Spleen (tissue), 11 donors: ENCODE results near the gene MYL4. TPM values are rescaled to one million over a fixed set of nuclear protein-coding genes. Genes with fewer than 3 reads are reported as not detected.

Source experiments
- DNase-seq: peaks from one replicate; pipeline ENCODE4 v3.0.0-alpha.2; 2020
- H3K27ac ChIP-seq, 8 donors: fragments of 200-600 bp; sonication (generic) in 7 of 8; 1 replicate in 4 of 8; 2 replicates in 4 of 8; pipeline versions ENCODE4 v1.5.0 to v1.8.0; 2016 to 2021; ENCODE audit warnings: inconsistent platforms in 4 of 8, mild to moderate bottlenecking in 4 of 8, moderate library complexity in 1 of 8
- H3K27me3 ChIP-seq, 7 donors: fragments of 200-600 bp; sonication (generic) in 6 of 7; replicated peaks in 1 of 7; 1 replicate in 4 of 7; 2 replicates in 3 of 7; pipeline versions ENCODE4 v1.5.0 to v1.8.0; 2016 to 2021; ENCODE audit warnings: inconsistent platforms in 3 of 7, mild to moderate bottlenecking in 1 of 7
- H3K36me3 ChIP-seq, 6 donors: fragments of 200-600 bp; sonication (generic) in 5 of 6; 1 replicate in 4 of 6; 2 replicates in 2 of 6; pipeline versions ENCODE4 v1.5.0 to v1.8.0; 2016 to 2021; ENCODE audit warnings: inconsistent platforms in 2 of 6
- H3K4me1 ChIP-seq, 6 donors: fragments of 200-600 bp; sonication (generic) in 5 of 6; 1 replicate in 3 of 6; 2 replicates in 3 of 6; pipeline versions ENCODE4 v1.5.0 to v1.8.0; 2016 to 2021; ENCODE audit warnings: inconsistent platforms in 3 of 6
- H3K4me3 ChIP-seq, 8 donors: fragments of 200-600 bp; sonication (generic) in 7 of 8; 1 replicate in 4 of 8; 2 replicates in 4 of 8; pipeline versions ENCODE4 v1.5.0 to v1.8.0; 2016 to 2021; ENCODE audit warnings: inconsistent platforms in 4 of 8, mild to moderate bottlenecking in 4 of 8, moderate library complexity in 2 of 8
- H3K9me3 ChIP-seq, 8 donors: fragments of 200-600 bp; sonication (generic) in 7 of 8; 1 replicate in 4 of 8; 2 replicates in 4 of 8; pipeline versions ENCODE4 v1.5.0 to v1.8.0; 2016 to 2021; ENCODE audit warnings: inconsistent platforms in 4 of 8
- CTCF ChIP-seq, 11 experiments: fragments of 200-600 bp in 7 of 11; fragments of 450-650 bp in 4 of 11; sonication (generic) in 4 of 11; IDR thresholded peaks in 8 of 11; conservative IDR thresholded peaks in 3 of 11; 1 replicate in 7 of 11; 2 replicates in 4 of 11; pipeline versions ENCODE4 v1.4.0 to v1.8.0; 2016 to 2021; ENCODE audit warnings: antibody characterized with exemption in 11 of 11, inconsistent platforms in 4 of 11, mild to moderate bottlenecking in 1 of 11
- POLR2A ChIP-seq, 3 donors: fragments of 450-650 bp; IDR thresholded peaks; one replicate each; pipeline ENCODE4 v1.5.1; 2017; ENCODE audit warnings: antibody characterized with exemption in 3 of 3, mild to moderate bottlenecking in 1 of 3
- POLR2AphosphoS5 ChIP-seq, 3 donors: sonication (generic); formaldehyde crosslinking; IDR thresholded peaks; one replicate each; pipeline ENCODE4 v1.5.1; 2017; ENCODE audit warnings: antibody characterized with exemption in 3 of 3
- WGBS, 5 donors: extraction: QIAGEN DNeasy Blood & Tissue Kit in 3 of 5; methylation state at CpG; one replicate each; pipeline versions ENCODE4 v1.1.5 to v1.1.7; 2013 to 2018; 5-methylcytosine and 5-hydroxymethylcytosine counted together
- intact Hi-C: fragments of 100-400 bp; cut with DNase I; formaldehyde crosslinking; loops from one replicate; pipeline ENCODE4 v1.15.0; 2023; ENCODE audit warnings: low total_unique reads
- polyA plus RNA-seq, 3 donors: library from polyadenylated mRNA; stranded (reverse); fragments of 200-250 nt; gene quantifications; one replicate each; pipeline ENCODE4 v1.2.1, GENCODE V29; 2013
- total RNA-seq, 7 donors: library from RNA; depleted of rRNA in 3 of 7; stranded (reverse); fragments of >200 nt in 3 of 7; fragmentation: NEBNext Ultra II Directional in 4 of 7; extraction: Animal tissue kit (Norgen Biotek cat#: 25700) in 4 of 7; gene quantifications; one replicate each; pipeline versions ENCODE4 v1.1.0 to v1.2.1, GENCODE V29; 2016 to 2021
- donor health status: healthy with polysubstance abuse.
- donor health status: DM: no; HTN: no; CAD: no; lungs with moderate emphysema.
- donor health status: DM: no; HTN: no; CAD: no.
- donor health status: Bipolar disorder and iron deficiency.
- donor health status: healthy.
- donor health status: DM: no; HTN: no; CAD: no.
- donor health status: DM: yes; HTN: yes; CAD: no.

The MYL4 gene
- total and polyA plus RNA-seq, 10 donors, result 0.39 to 8.3 (median 2.6) TPM

DNA sequence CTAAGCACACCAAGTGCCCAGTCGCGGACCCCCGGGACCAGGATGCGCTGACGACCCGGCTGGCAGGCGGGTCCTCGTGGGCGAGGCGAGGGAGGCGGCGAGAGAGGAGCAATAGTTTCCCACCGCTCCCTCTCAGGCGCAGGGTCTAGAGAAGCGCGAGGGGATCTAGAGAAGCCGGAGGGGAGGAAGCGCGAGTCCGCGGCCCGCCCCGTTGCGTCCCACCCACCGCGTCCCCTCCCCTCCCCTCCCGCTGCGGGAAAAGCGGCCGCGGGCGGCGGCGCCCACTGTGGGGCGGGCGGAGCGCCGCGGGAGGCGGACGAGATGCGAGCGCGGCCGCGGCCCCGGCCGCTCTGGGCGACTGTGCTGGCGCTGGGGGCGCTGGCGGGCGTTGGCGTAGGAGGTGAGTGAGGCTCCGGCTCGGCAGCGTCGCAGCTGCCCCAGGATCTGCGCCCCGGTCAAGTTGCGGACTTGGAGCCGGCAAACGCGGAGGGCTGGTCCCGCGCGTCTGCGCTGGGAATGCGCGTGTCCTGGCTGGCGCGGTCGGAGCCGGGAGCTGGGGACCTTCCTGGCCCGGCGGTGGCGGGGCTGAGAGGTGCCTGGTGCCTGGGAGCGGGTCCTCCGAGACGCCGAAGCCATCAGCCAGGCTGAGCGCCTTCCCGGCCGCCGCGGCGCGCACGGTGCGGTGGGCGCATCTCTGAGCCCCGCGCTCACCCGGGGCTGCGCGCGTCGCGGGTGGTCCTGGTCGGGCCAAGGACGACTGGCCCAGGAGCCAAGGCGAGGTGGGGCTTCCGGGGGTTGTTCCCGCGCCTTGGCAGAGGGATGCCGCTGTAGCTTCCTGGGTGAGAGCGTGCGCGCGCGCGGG lies 44.6 kb downstream of the MYL4 start, which contains the start of gene ITGB3:
Gene ITGB3 (plus strand): TSS at position 287 of the 862 bp plus-strand sequence. CDS start 35 bp downstream, at position 322.
- peak; percentile 93 for DNase-seq
- Histone ChIP-seq H3K36me3 (no peaks in the 10 kb centered on the region), H3K27ac (peak within 1 kb of the TSS; percentile 23 to 74 (median 63)), H3K9me3 (no peaks in the 10 kb centered on the region), H3K4me3 (peak within 1 kb of the TSS; percentile 65 to 91 (median 70)), H3K4me1 (peaks cover 10 to 45% (median 22%) of the 10 kb centered on the region in 6 donors), H3K27me3 (peaks cover 0 to 53% (median 14%) of the 10 kb centered on the region in 7 donors)
- intact Hi-C loops, result no loop called here
- 1% methylated on average over 58 to 112 of the region's 112 CpGs for WGBS, 5 donors
- TF ChIP-seq POLR2AphosphoS5 (IDR thresholded peaks at IDR 0.05) (peak; percentile 25 to 69 (median 66)), POLR2A (IDR thresholded peaks at IDR 0.05) (no peak), CTCF (IDR thresholded peaks at IDR 0.05 in 8 of 11, conservative IDR thresholded peaks at IDR 0.05 in 3 of 11) (peak in 7 of 11 experiments; percentile 16 to 70 (median 52))

- peak overlapping the region in 5 of 8 donors; percentile 62 to 74 (median 64) for H3K27ac ChIP-seq
- TF ChIP-seq POLR2A (IDR thresholded peaks at IDR 0.05) (no peak), POLR2AphosphoS5 (IDR thresholded peaks at IDR 0.05) (no peak), CTCF (IDR thresholded peaks at IDR 0.05 in 8 of 11, conservative IDR thresholded peaks at IDR 0.05 in 3 of 11) (no peak)
- H3K27me3 ChIP-seq, result peaks cover 0 to 53% (median 14%) of the 10 kb centered on the region in 7 donors
- no peak for DNase-seq
- no peaks in the 10 kb centered on the region for H3K9me3 ChIP-seq
- 14 to 23% (median 19%) methylated on average over 15 of the region's 15 CpGs for WGBS, 5 donors
- intact Hi-C loops, result no loop called here
- peaks cover 10 to 46% (median 22%) of the 10 kb centered on the region in 6 donors for H3K4me1 ChIP-seq
- peak overlapping the region; percentile 65 to 91 (median 70) for H3K4me3 ChIP-seq
- no peaks in the 10 kb centered on the region for H3K36me3 ChIP-seq
Observed at GRCh38 chr17:47254403-47254943, 45.3 kb downstream of the MYL4 start.

- H3K27ac ChIP-seq, result peak overlapping the region in 4 of 8 donors; percentile 8 to 37 (median 34)
- intact Hi-C loops, result no loop called here
- 12 to 19% (median 15%) methylated on average over 8 to 9 of the region's 9 CpGs for WGBS, 5 donors
- no peaks in the 10 kb centered on the region for H3K36me3 ChIP-seq
- no peak overlapping the region for H3K4me3 ChIP-seq
- peak in 2 of 3 donors; percentile 51 to 54 for TF ChIP-seq POLR2AphosphoS5 (IDR thresholded peaks at IDR 0.05)
- TF ChIP-seq POLR2A (IDR thresholded peaks at IDR 0.05), result no peak
- TF ChIP-seq CTCF (IDR thresholded peaks at IDR 0.05 in 8 of 11, conservative IDR thresholded peaks at IDR 0.05 in 3 of 11), result peak in 1 of 11 experiments; percentile 9
- H3K9me3 ChIP-seq, result no peaks in the 10 kb centered on the region
- peaks cover 0 to 53% (median 14%) of the 10 kb centered on the region in 7 donors for H3K27me3 ChIP-seq
- no peak for DNase-seq
- H3K4me1 ChIP-seq, result peaks cover 10 to 54% (median 23%) of the 10 kb centered on the region in 6 donors
Observed at GRCh38 chr17:47257651-47258339, 48.6 kb downstream of the MYL4 start.
